T-helper 2 cell (primary cell): ENCODE results near the gene TMEM88.

ENCODE experiments used
- DNase-seq, 5 experiments: peaks; one replicate each; pipeline versions ENCODE4 v3.0.0 to v3.0.0-alpha.2; 2012 to 2022

The TMEM88 gene

GRCh38 chr17:7844292-7845154 lies 10.3 kb upstream of the TMEM88 start:
- DNase-seq, result peak; percentile 50 to 92 (median 78)

DNA sequence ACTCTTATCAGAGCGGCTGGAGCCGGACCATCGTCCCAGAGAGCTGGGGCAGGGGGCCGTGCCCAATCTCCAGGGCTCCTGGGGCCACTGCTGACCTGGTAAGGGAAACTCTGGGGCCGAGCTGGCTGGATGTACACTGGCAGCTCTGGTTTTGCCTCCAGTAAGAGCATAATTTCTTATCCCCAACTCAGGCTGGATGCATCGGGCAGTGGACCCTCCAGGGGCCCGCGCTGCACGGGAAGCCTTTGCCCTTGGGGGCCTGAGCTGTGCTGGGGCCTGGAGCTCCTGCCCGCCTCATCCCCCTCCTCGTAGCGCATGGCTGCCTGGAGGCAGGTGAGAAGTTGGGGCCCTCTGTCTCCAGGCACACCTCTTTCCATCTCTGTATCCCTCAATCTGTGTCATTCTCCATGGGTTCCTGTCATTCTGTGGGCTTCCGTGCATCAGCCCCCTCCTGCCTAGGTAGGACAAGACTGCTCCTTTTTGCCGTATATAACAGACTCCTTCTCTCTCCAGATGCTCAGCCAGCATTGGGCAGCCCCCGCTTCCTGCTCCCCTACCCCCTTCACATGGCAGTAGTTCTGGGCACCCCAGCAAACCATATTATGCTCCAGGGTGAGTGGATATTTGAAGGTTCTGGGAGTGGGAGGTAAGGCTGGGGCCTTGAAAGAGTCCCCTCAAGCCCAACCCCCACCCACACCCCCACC lies 9.4 kb upstream of the TMEM88 start:
- DNase-seq, result no peak

DNA sequence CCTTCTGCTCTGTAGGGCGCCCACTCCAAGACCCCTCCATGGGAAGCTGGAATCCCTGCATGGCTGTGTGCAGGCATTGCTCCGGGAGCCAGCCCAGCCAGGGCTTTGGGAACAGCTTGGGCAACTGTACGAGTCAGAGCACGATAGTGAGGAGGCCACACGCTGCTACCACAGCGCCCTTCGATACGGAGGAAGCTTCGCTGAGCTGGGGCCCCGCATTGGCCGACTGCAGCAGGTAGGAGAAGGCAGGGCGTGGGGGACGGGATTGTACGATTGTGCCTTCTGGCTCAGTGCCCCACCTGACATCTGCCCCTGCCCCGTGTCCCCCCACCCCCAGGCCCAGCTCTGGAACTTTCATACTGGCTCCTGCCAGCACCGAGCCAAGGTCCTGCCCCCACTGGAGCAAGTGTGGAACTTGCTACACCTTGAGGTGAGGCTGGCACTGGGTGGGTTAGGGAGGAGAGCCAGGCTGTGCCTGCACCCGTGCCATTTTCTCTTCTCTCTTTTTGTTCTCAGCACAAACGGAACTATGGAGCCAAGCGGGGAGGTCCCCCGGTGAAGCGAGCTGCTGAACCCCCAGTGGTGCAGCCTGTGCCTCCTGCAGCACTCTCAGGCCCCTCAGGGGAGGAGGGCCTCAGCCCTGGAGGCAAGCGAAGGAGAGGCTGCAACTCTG lies 8.7 kb upstream of the TMEM88 start:
- peak in 1 of 5 experiments; percentile 7 for DNase-seq

DNA sequence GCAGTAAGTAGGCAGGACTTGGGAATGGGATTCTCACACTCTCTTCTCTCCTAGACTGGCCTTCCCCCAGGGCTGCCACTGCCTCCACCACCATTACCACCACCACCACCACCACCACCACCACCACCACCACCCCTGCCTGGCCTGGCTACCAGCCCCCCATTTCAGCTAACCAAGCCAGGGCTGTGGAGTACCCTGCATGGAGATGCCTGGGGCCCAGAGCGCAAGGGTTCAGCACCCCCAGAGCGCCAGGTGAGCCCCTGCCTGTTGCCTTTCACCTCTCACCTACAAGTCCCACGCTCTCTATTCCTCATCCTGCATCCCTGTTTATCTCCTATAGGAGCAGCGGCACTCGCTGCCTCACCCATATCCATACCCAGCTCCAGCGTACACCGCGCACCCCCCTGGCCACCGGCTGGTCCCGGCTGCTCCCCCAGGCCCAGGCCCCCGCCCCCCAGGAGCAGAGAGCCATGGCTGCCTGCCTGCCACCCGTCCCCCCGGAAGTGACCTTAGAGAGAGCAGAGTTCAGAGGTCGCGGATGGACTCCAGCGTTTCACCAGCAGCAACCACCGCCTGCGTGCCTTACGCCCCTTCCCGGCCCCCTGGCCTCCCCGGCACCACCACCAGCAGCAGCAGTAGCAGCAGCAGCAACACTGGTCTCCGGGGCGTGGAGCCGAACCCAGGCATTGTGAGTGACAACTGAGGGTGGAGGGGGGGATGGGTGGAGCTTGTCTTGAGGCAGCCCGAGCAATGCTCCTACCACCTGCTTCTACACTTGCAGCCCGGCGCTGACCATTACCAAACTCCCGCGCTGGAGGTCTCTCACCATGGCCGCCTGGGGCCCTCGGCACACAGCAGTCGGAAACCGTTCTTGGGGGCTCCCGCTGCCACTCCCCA lies 7.9 kb upstream of the TMEM88 start:
- peak in 1 of 5 experiments; percentile 4 for DNase-seq

- DNase-seq, result peak in 1 of 5 experiments; percentile 4
Observed at GRCh38 chr17:7848131-7848579, 6.7 kb upstream of the TMEM88 start.

- DNase-seq, result no peak
Observed at GRCh38 chr17:7848739-7849129, 6.1 kb upstream of the TMEM88 start.

GRCh38 chr17:7849130-7849750 lies 5.6 kb upstream of the TMEM88 start:
- DNase-seq, result peak in 1 of 5 experiments; percentile 7

DNA sequence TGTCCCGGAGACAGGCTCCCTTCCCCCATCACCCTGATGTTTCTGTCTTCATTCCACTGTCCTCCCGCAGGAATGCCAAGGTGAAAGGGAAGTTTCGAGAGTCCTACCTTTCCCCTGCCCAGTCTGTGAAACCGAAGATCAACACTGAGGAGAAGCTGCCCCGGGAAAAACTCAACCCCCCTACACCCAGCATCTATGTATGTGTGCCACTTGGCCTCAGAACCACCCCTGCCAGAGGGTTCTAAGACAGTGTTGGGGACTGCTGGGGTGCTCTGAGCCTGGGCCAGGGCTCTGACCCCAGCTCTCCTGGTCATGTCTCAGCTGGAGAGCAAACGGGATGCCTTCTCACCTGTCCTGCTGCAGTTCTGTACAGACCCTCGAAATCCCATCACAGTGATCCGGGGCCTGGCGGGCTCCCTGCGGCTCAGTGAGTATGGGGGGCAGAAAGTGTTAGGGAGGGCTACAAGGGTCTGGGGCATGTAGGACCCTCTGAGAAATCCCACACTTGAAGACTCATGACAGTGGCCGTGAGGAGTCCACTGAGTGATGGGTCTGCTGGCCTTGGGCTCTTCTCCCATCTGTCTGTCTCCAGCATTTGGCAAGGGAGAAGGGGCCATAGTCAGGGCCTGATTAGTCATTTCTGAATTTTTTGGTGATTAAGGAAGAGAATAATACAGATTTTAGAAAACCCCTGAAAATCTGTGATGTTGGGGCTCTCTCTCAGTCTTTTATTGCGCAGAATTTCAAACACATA lies 4.9 kb upstream of the TMEM88 start:
- no peak for DNase-seq

- DNase-seq, result peak in 1 of 5 experiments; percentile 1
Observed at GRCh38 chr17:7850701-7851437, 4.0 kb upstream of the TMEM88 start.

- DNase-seq, result peak; percentile 86 to 95 (median 91)
Observed at GRCh38 chr17:7851438-7852261, 3.2 kb upstream of the TMEM88 start.

DNA sequence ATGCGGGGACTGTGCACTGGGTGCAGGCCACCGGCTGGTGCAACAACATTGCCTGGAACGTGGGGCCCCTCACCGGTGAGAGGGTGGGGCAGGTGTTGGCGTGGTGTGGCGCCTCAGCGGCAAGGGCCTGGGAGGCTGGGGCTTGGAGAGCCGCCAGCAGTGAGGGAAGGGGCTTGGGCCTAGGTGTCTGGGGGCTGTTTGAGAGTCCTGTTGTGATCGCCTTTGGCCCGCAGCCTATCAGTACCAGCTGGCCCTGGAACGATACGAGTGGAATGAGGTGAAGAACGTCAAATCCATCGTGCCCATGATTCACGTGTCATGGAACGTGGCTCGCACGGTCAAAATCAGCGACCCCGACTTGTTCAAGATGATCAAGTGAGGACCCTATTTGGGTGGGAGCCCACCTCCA lies 2.6 kb upstream of the TMEM88 start:
- no peak for DNase-seq

- peak in 1 of 5 experiments; percentile 22 for DNase-seq
Observed at GRCh38 chr17:7852919-7853690, 1.8 kb upstream of the TMEM88 start.

DNA sequence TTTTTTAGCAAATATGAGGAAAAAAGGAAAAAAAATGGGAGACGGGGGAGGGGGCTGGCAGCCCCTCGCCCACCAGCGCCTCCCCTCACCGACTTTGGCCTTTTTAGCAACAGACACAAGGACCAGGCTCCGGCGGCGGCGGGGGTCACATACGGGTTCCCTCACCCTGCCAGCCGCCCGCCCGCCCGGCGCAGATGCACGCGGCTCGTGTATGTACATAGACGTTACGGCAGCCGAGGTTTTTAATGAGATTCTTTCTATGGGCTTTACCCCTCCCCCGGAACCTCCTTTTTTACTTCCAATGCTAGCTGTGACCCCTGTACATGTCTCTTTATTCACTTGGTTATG lies 1.2 kb upstream of the TMEM88 start:
- DNase-seq, result no peak

DNA sequence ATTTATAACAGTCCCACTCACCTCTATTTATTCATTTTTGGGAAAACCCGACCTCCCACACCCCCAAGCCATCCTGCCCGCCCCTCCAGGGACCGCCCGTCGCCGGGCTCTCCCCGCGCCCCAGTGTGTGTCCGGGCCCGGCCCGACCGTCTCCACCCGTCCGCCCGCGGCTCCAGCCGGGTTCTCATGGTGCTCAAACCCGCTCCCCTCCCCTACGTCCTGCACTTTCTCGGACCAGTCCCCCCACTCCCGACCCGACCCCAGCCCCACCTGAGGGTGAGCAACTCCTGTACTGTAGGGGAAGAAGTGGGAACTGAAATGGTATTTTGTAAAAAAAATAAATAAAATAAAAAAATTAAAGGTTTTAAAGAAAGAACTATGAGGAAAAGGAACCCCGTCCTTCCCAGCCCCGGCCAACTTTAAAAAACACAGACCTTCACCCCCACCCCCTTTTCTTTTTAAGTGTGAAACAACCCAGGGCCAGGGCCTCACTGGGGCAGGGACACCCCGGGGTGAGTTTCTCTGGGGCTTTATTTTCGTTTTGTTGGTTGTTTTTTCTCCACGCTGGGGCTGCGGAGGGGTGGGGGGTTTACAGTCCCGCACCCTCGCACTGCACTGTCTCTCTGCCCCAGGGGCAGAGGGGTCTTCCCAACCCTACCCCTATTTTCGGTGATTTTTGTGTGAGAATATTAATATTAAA lies 638 bp upstream of the TMEM88 start:
- DNase-seq, result no peak

- no peak for DNase-seq
Observed at GRCh38 chr17:7855660-7856010, 769 bp downstream of the TMEM88 start.

DNA sequence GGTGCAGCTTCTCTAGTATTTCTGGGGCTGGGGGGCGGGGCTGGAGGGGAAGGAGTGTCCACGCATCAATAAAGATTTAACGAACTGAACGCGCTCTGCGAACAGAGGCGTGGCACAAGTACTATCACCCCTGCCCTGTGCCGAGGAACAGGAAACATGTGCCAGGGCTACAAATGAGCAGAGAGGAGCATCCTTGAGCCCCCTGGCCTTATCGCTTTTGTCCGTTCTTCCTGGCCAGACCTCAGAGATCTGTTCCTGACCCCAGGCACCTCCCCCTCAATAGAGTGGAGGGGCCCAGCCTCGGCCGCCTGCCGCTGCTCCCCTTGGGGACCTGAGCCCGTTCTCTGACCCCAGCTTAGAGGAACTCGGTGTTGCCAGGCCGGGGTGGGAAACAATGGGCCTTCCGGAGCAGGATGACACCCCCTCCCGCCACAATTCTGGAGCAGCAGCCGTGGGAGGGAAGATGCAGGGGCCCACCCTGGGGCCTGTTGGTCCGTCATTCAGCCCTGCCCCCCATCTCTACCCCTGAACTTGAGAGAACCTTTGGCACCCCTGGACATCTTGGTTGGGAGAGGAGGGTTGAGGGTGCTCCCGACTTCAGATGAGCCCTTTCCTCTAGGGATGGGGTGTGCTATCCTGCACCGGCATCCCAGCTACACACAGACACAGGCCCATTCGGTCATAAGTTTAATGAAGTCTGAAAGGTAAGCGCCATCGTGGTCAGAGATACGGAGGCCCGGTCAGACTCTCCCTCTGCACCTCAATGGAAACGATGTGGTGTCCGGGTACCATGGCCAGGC lies 1.3 kb downstream of the TMEM88 start:
- DNase-seq, result peak in 2 of 5 experiments; percentile 6 to 84
